A673 (cell line): ENCODE results near the gene FHIT.

Experiments used
- CTCF ChIP-seq: fragments of 300-800, 200-600 bp; sonication (generic); conservative IDR thresholded peaks from 2 replicates; pipeline ENCODE4 v1.5.1; 2017; ENCODE audit warnings: low read depth, mild to moderate bottlenecking, antibody characterized with exemption, low read length, moderate library complexity, mixed read lengths
- EZH2 ChIP-seq: fragments of 200-600 bp; sonication (generic); IDR thresholded peaks from 2 replicates; pipeline ENCODE4 v1.6.1; 2017; ENCODE audit warnings: borderline replicate concordance, low read depth, mild to moderate bottlenecking, mixed read lengths, antibody characterized with exemption, low read length; ENCODE audit not compliant: poor library complexity, severe bottlenecking

GRCh38 chr3:60536420-60536819 lies 714.8 kb downstream of the FHIT start:
- TF ChIP-seq CTCF (no peak), EZH2 (no peak)
